NB4 (cell line): ENCODE results near the gene PGLYRP4.

Experiments used
- MYC ChIP-seq: IDR thresholded peaks from 2 replicates; pipeline ENCODE4 v1.6.1; 2011; ENCODE audit warnings: low read depth, low read length
- POLR2A ChIP-seq: IDR thresholded peaks from 2 replicates; pipeline ENCODE4 v1.6.1; 2011; ENCODE audit warnings: mild to moderate bottlenecking; ENCODE audit not compliant: insufficient read length; ENCODE audit errors: extremely low read depth
- TF ChIP-seq, protein P1 (sequence below): IDR thresholded peaks from one replicate; pipeline ENCODE4 v1.5.1; 2012; ENCODE audit warnings: low read depth, low read length
- TF ChIP-seq, protein P2 (sequence below): IDR thresholded peaks from 2 replicates; pipeline ENCODE4 v1.6.1; 2011; ENCODE audit warnings: low read depth, low read length

DNA sequence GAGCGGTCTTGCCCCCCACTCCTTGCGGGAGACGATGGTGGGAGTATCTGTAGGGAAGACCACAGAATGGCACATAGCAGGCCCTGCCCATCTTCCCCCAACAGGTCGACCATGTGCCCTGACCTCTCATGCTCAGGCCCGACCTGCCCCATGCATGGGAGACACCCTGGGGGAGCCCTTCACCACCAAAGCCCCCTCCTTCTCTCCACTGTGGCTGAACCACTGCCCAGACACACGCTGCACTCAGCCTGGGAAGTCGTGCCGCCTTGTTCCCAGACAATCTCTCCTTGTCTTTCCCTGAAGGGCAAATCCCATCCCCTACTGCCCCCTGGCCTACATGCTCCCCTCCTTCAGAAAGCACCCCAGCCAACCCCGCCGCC, 41.4 kb downstream of the PGLYRP4 start:
- TF ChIP-seq, protein P1, sequence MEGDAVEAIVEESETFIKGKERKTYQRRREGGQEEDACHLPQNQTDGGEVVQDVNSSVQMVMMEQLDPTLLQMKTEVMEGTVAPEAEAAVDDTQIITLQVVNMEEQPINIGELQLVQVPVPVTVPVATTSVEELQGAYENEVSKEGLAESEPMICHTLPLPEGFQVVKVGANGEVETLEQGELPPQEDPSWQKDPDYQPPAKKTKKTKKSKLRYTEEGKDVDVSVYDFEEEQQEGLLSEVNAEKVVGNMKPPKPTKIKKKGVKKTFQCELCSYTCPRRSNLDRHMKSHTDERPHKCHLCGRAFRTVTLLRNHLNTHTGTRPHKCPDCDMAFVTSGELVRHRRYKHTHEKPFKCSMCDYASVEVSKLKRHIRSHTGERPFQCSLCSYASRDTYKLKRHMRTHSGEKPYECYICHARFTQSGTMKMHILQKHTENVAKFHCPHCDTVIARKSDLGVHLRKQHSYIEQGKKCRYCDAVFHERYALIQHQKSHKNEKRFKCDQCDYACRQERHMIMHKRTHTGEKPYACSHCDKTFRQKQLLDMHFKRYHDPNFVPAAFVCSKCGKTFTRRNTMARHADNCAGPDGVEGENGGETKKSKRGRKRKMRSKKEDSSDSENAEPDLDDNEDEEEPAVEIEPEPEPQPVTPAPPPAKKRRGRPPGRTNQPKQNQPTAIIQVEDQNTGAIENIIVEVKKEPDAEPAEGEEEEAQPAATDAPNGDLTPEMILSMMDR = no peak
- TF ChIP-seq MYC = no peak
- no peak for TF ChIP-seq POLR2A
- TF ChIP-seq, protein P2, sequence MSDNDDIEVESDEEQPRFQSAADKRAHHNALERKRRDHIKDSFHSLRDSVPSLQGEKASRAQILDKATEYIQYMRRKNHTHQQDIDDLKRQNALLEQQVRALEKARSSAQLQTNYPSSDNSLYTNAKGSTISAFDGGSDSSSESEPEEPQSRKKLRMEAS = no peak
